Measurements from ENCODE around the gene GALNS.
"Not testable (repeated sequence)": the region's sequence is repeated elsewhere in the genome, so short reads cannot be mapped to it uniquely, and the experiment has no call there.

Gene GALNS

GRCh38 chr16:88789594-88789993 is 67.2 kb downstream of the GALNS start:
- no peaks in the 10 kb centered on the region for H3K9me3 Mint-ChIP-seq
- H3K4me1 Mint-ChIP-seq, result no peaks in the 10 kb centered on the region
- no peak overlapping the region for H3K27ac Mint-ChIP-seq
- H3K27me3 Mint-ChIP-seq (ENCODE audit: low read depth), result peaks cover 43% of the 10 kb centered on the region
- no peaks in the 10 kb centered on the region for H3K36me3 Mint-ChIP-seq (ENCODE audit: low read depth)
- no peak for TF ChIP-seq CTCF (IDR thresholded peaks at IDR 0.05; ENCODE audit: unreplicated experiment in 3 of 3)
- H3K4me3 Mint-ChIP-seq, result no peak overlapping the region

- not testable (repeated sequence) for H3K4me3 Mint-ChIP-seq
- peaks cover 41% of the 10 kb centered on the region for H3K27me3 Mint-ChIP-seq (ENCODE audit: low read depth)
Measured at GRCh38 chr16:88788749-88789148, 68.0 kb downstream of the GALNS start.

GRCh38 chr16:88787579-88788314 is 69.0 kb downstream of the GALNS start:
- no peak for TF ChIP-seq CTCF (IDR thresholded peaks at IDR 0.05; ENCODE audit: unreplicated experiment in 3 of 3)
- Mint-ChIP-seq H3K27ac (no peak overlapping the region), H3K4me1 (peaks cover 10% of the 10 kb centered on the region), H3K36me3 (ENCODE audit: low read depth) (no peaks in the 10 kb centered on the region), H3K4me3 (no peak overlapping the region), H3K9me3 (no peaks in the 10 kb centered on the region), H3K27me3 (ENCODE audit: low read depth) (peaks cover 44% of the 10 kb centered on the region)

More at GRCh38 chr16:88788749-88789148, 68.0 kb downstream of the GALNS start:
- not testable (repeated sequence) for H3K36me3 Mint-ChIP-seq (ENCODE audit: low read depth); H3K4me1 Mint-ChIP-seq; H3K9me3 Mint-ChIP-seq; H3K27ac Mint-ChIP-seq

- Mint-ChIP-seq H3K4me3 (peak within 1 kb of the TSS; percentile 72 to 85 (median 84)), H3K36me3 (ENCODE audit: low read depth) (no peaks in the 10 kb centered on the region), H3K27me3 (ENCODE audit: low read depth) (peaks cover 48% of the 10 kb centered on the region), H3K4me1 (peaks cover 12% of the 10 kb centered on the region), H3K9me3 (no peaks in the 10 kb centered on the region), H3K27ac (no peak within 1 kb of the TSS)
- TF ChIP-seq CTCF (IDR thresholded peaks at IDR 0.05; ENCODE audit: unreplicated experiment in 3 of 3), result peak; percentile 72 to 81 (median 75)
Measured at GRCh38 chr16:88785106-88785924, 71.4 kb downstream of the GALNS start, which contains the start of gene PIEZO1. TSS of gene PIEZO1 (minus strand) at chr16:88785220. CDS start at chr16:88784964, 256 bp downstream.

GRCh38 chr16:88784856-88785105 is 72.0 kb downstream of the GALNS start:
- Mint-ChIP-seq H3K9me3 (no peaks in the 10 kb centered on the region), H3K27ac (no peak overlapping the region), H3K36me3 (ENCODE audit: low read depth) (no peaks in the 10 kb centered on the region), H3K27me3 (ENCODE audit: low read depth) (peaks cover 48% of the 10 kb centered on the region), H3K4me1 (peaks cover 17% of the 10 kb centered on the region), H3K4me3 (no peak overlapping the region)
- TF ChIP-seq CTCF (IDR thresholded peaks at IDR 0.05; ENCODE audit: unreplicated experiment in 3 of 3), result no peak

- no peaks in the 10 kb centered on the region for H3K36me3 Mint-ChIP-seq (ENCODE audit: low read depth)
- no peak overlapping the region for H3K27ac Mint-ChIP-seq
- H3K9me3 Mint-ChIP-seq, result no peaks in the 10 kb centered on the region
- H3K27me3 Mint-ChIP-seq (ENCODE audit: low read depth), result peaks cover 45% of the 10 kb centered on the region
- H3K4me1 Mint-ChIP-seq, result peaks cover 19% of the 10 kb centered on the region
- peak overlapping the region; percentile 72 to 85 (median 84) for H3K4me3 Mint-ChIP-seq
- peak; percentile 35 to 50 (median 48) for TF ChIP-seq CTCF (IDR thresholded peaks at IDR 0.05; ENCODE audit: unreplicated experiment in 3 of 3)
Measured at GRCh38 chr16:88784074-88784855, 72.5 kb downstream of the GALNS start.
